Measurements from ENCODE around the gene CETN2. TPM values are rescaled to one million over a fixed set of nuclear protein-coding genes. Genes with fewer than 3 reads are reported as not detected.

Gene CETN2
- total RNA-seq (10 to 100 TPM in 4 of 5 donors, 1 to 10 TPM in 1; 10.0 to 45.5 (median 29.0) TPM), polyA plus RNA-seq (10 to 100 TPM; 29.0 to 33.1 (median 32.4) TPM)
- long read RNA-seq, donor 1, transcript CETN2-201 (5 exons, 1,454 nt): major isoform, 8 of 8 reads
- long read RNA-seq, donor 1, partial matches to known transcripts: 0 of 8 reads
- long read RNA-seq, donor 1, other reads (novel, unspliced or antisense): 0 of 8 reads
- long read RNA-seq, donor 2, partial matches to known transcripts: 0 of 3 reads
- long read RNA-seq, donor 2, other reads (novel, unspliced or antisense): 0 of 3 reads
- long read RNA-seq, donor 3, partial matches to known transcripts: 0 of 4 reads
- long read RNA-seq, donor 3, other reads (novel, unspliced or antisense): 0 of 4 reads
- long read RNA-seq, donor 4, partial matches to known transcripts: 0 of 2 reads
- long read RNA-seq, donor 4, other reads (novel, unspliced or antisense): 0 of 2 reads
- long read RNA-seq, donor 5, transcript CETN2-201 (5 exons, 1,454 nt): major isoform, 8 of 13 reads
- long read RNA-seq, donor 5, partial matches to known transcripts: 5 of 13 reads
- long read RNA-seq, donor 5, other reads (novel, unspliced or antisense): 0 of 13 reads
- long read RNA-seq, donor 6, transcript CETN2-201 (5 exons, 1,454 nt): major isoform, 16 of 21 reads
- long read RNA-seq, donor 6, partial matches to known transcripts: 5 of 21 reads
- long read RNA-seq, donor 6, other reads (novel, unspliced or antisense): 0 of 21 reads
- long read RNA-seq, donor 7, transcript CETN2-201 (5 exons, 1,454 nt): major isoform, 8 of 16 reads
- long read RNA-seq, donor 7, partial matches to known transcripts: 8 of 16 reads
- long read RNA-seq, donor 7, other reads (novel, unspliced or antisense): 0 of 16 reads
- long read RNA-seq, donor 8, transcript CETN2-201 (5 exons, 1,454 nt): major isoform, 14 of 22 reads
- long read RNA-seq, donor 8, partial matches to known transcripts: 8 of 22 reads
- long read RNA-seq, donor 8, other reads (novel, unspliced or antisense): 0 of 22 reads
- long read RNA-seq, donor 9, transcript CETN2-201 (5 exons, 1,454 nt): major isoform, 5 of 18 reads
- long read RNA-seq, donor 9, partial matches to known transcripts: 13 of 18 reads
- long read RNA-seq, donor 9, other reads (novel, unspliced or antisense): 0 of 18 reads
- long read RNA-seq, donor 10, transcript CETN2-201 (5 exons, 1,454 nt): major isoform, 8 of 8 reads
- long read RNA-seq, donor 10, partial matches to known transcripts: 0 of 8 reads
- long read RNA-seq, donor 10, other reads (novel, unspliced or antisense): 0 of 8 reads

DNA sequence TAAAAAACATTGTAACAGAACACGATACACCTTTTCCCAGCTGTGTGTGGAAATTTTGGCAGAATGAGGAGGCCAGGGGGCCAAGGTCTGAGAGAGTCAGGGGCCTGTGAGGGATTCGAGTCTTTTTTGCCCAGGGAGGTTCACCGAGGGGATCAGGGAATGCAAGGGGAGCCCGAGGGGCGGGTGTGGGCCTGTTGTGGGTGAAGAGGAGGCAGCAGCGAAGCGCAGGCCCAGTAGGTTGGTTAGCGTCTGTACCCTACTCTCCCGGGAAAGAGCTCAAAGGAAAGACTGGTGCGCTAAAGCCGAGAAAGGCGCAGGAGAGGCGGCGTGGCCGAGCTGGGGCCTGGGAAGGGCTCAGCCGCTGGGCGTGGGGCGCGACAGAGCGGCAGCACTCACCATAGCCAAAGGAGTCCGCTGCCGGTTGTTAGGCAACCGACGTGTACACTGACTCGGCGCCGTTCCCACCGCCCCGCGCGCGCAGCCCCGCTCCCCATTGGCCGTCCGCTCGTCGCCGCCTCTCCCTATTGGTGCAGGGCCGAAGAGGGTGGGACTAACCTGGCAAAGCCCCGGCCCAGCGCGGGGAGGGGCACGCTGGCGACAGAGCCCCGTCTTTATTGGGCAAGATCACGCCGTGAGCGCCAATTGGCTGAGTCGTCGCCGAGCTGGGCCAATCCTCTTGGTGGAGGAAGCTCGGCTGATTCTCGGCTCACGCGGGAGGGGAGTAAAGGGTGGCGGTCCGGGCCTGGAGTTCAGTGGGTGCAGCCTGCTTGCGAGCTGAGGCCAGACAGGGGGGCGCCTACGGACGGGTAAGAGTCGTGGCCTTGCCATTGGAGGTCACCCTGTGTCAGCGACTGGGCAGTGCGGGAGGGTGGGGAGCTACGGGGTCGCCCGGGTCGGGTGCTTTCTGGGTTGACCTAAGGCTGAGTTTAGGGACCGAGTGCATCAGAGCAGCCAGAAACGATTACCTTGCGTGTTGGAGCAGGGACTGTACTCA lies at the start of gene CETN2, which contains the start of gene NSDHL:
CETN2 (minus strand) TSS at position 446 of the 994 bp plus-strand sequence; CDS start at position 399, 47 bp downstream.
NSDHL (plus strand) TSS at position 752 of the 994 bp plus-strand sequence. CDS start 15,262 bp downstream, outside the sequence.
- Histone ChIP-seq H3K4me3 (peak within 1 kb of the TSS; percentile 63 to 72 (median 67)), H3K27me3 (no peaks in the 10 kb centered on the region), H3K36me3 (peaks cover 0 to 24% (median 14%) of the 10 kb centered on the region in 4 donors), H3K27ac (peak within 1 kb of the TSS; percentile 24 to 81 (median 78)), H3K9me3 (peaks cover 0 to 8% (median 0%) of the 10 kb centered on the region in 4 donors), H3K4me1 (peaks cover 0 to 24% (median 19%) of the 10 kb centered on the region in 4 donors)
- WGBS, 5 donors: 1 to 50% (median 3%) methylated on average over 17 to 67 of the region's 71 CpGs
- no peak for TF ChIP-seq CTCF (IDR thresholded peaks at IDR 0.05)
- TF ChIP-seq POLR2AphosphoS5 (IDR thresholded peaks at IDR 0.05): peak in 1 of 3 donors; percentile 40
- no peak for TF ChIP-seq POLR2A (IDR thresholded peaks at IDR 0.05)
- peak; percentile 95 to 98 for DNase-seq
- intact Hi-C loops (cut with DNase I; ENCODE audit: low total_unique reads): no loop called here

- Histone ChIP-seq H3K4me1 (no peaks in the 10 kb centered on the region), H3K36me3 (no peaks in the 10 kb centered on the region), H3K27me3 (peaks cover 0 to 4% (median 0%) of the 10 kb centered on the region in 3 donors), H3K27ac (no peak overlapping the region), H3K9me3 (peaks cover 0 to 13% (median 0%) of the 10 kb centered on the region in 4 donors), H3K4me3 (no peak overlapping the region)
- intact Hi-C loops (cut with DNase I; ENCODE audit: low total_unique reads): no loop called here
- no peak for DNase-seq
- 71 to 83% (median 75%) methylated on average over 13 to 16 of the region's 16 CpGs for WGBS, 5 donors
- no peak for TF ChIP-seq CTCF (IDR thresholded peaks at IDR 0.05)
- TF ChIP-seq POLR2A (IDR thresholded peaks at IDR 0.05): no peak
- TF ChIP-seq POLR2AphosphoS5 (IDR thresholded peaks at IDR 0.05): no peak
- TF ChIP-seq EP300 (IDR thresholded peaks at IDR 0.05): no peak
Observed at GRCh38 chrX:152878976-152879755, 48.6 kb upstream of the CETN2 start.
